ENCODE data around the gene MAP2K7. TPM values are rescaled to one million over a fixed set of nuclear protein-coding genes. Genes with fewer than 3 reads are reported as not detected.

Gene MAP2K7
- total and polyA plus RNA-seq, 2 of the 4 experiments (the other 2 are of a cell fraction) = 4.1 to 15.6 TPM

GRCh38 chr19:7863971-7864689, 39.5 kb upstream of the MAP2K7 start (continued):
- TF ChIP-seq CTCF (conservative IDR thresholded peaks at IDR 0.05; ENCODE audit: low read depth, low read length) = no peak
- no peak for TF ChIP-seq ELK1 (IDR thresholded peaks at IDR 0.05; ENCODE audit: borderline replicate concordance, low read depth, low read length)
- no peak for TF ChIP-seq MXI1 (IDR thresholded peaks at IDR 0.05; ENCODE audit: borderline replicate concordance, low read depth, low read length)
